ENCODE results near the gene ELP6.
A peak's percentile ranks its signal among the peaks of the same experiment; 100 is the strongest.

ELP6 gene

GRCh38 chr3:47513125-47513929, at the start of gene ELP6:
ELP6 (minus strand) TSS chr3:47513712; CDS start chr3:47513590, 122 bp downstream.
- peak; percentile 90 to 93 for DNase-seq

- no peak for DNase-seq
These were observed 42.8 kb upstream of the ELP6 start for GRCh38 chr3:47556351-47556750.

- no peak for DNase-seq
These were observed 40.8 kb upstream of the ELP6 start for GRCh38 chr3:47554335-47554734.

- no peak for DNase-seq
These were observed 39.9 kb upstream of the ELP6 start for GRCh38 chr3:47553407-47553806.

GRCh38 chr3:47542471-47543173, 29.1 kb upstream of the ELP6 start:
- no peak for DNase-seq

- no peak for DNase-seq
These were observed 28.1 kb upstream of the ELP6 start for GRCh38 chr3:47541583-47542108.

- no peak for DNase-seq
These were observed 26.8 kb upstream of the ELP6 start for GRCh38 chr3:47540281-47540680.

GRCh38 chr3:47536967-47537366, 23.5 kb upstream of the ELP6 start:
- no peak for DNase-seq

- DNase-seq: no peak
These were observed 22.8 kb upstream of the ELP6 start for GRCh38 chr3:47536221-47536891.

GRCh38 chr3:47533996-47534454, 20.5 kb upstream of the ELP6 start:
- no peak for DNase-seq

GRCh38 chr3:47533481-47533880, 20.0 kb upstream of the ELP6 start:
- DNase-seq: no peak

- DNase-seq: no peak
These were observed 14.6 kb upstream of the ELP6 start for GRCh38 chr3:47527952-47528725.

GRCh38 chr3:47525617-47526016, 12.1 kb upstream of the ELP6 start:
- no peak for DNase-seq

- DNase-seq: no peak
These were observed 10.0 kb upstream of the ELP6 start for GRCh38 chr3:47523310-47524073.

- peak; percentile 79 to 84 for DNase-seq
These were observed 8.8 kb upstream of the ELP6 start for GRCh38 chr3:47522082-47522987.

GRCh38 chr3:47520756-47521155, 7.2 kb upstream of the ELP6 start:
- DNase-seq: no peak

GRCh38 chr3:47517937-47518336, 4.4 kb upstream of the ELP6 start:
- no peak for DNase-seq

- DNase-seq: no peak
These were observed 2.4 kb upstream of the ELP6 start for GRCh38 chr3:47515864-47516319.

GRCh38 chr3:47515100-47515499, 1.6 kb upstream of the ELP6 start:
- DNase-seq: no peak

GRCh38 chr3:47512416-47513124, 942 bp downstream of the ELP6 start:
- DNase-seq: peak; percentile 1 to 3

Measured in SHP77 (cell line).